Cerebellar nuclear complex (tissue), 1 donor: ENCODE data around the gene MAEA.
A peak's percentile ranks its signal among the peaks of the same experiment; 100 is the strongest.

ENCODE experiments used
- DNase-seq, 2 experiments: peaks; one replicate each; lab custom pipeline; 2025; lab: John Stamatoyannopoulos, UW

The MAEA gene

DNA sequence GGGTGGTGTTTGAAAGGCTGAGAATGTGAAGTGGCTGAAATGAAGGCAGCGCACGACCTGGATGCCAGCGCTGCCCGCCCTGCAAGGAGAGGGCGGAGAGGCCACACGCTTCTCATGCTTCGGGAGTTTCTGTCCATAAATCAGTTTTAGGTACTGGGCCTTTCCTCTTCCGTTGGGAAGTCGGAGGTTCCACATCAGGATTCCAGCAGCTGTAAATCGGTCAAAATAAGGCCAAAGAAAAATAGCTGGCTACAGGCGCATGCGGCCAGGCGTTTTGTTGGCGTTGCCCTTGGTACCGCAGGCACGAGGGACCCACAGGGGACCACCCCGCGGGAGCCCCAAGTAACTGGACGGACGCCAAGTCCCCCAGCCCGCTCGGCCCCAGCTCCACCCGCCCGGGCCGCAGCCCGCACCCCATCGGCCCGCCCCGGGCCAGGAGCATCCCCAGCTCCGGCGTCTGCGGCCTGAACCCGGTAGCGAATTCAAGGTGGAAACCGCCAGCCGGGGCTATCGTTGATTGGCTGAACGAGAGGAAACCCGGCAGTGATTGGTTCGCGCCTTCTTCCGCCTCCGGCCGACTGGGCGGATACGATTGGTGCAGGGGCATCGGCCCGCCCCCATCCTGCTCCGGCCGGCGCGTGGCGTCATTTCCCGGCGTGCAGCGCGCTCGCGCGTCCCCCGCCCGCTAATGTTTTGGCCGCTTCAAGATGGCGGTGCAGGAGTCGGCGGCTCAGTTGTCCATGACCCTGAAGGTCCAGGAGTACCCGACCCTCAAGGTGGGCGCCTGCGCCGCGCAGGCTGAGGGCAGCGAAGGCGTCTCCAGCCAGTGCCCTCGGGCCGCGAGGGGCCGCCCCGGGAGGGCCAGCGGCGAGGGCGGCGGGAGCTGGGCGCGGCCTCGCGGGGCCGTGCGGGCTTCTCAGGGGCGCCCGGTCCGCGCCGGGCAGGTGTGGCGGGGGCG lies at the start of gene MAEA:
TSS of gene MAEA (plus strand) at position 685 of the 958 bp plus-strand sequence. CDS start at position 708, 23 bp downstream.
- peak; percentile 68 to 85 for DNase-seq

- DNase-seq = no peak
Measured at GRCh38 chr4:1239950-1240307, 49.8 kb upstream of the MAEA start.

GRCh38 chr4:1240721-1241465 lies 48.8 kb upstream of the MAEA start:
- no peak for DNase-seq

- DNase-seq = no peak
Measured at GRCh38 chr4:1241466-1241935, 48.2 kb upstream of the MAEA start.

GRCh38 chr4:1241936-1242505 lies 47.7 kb upstream of the MAEA start:
- DNase-seq = no peak

DNA sequence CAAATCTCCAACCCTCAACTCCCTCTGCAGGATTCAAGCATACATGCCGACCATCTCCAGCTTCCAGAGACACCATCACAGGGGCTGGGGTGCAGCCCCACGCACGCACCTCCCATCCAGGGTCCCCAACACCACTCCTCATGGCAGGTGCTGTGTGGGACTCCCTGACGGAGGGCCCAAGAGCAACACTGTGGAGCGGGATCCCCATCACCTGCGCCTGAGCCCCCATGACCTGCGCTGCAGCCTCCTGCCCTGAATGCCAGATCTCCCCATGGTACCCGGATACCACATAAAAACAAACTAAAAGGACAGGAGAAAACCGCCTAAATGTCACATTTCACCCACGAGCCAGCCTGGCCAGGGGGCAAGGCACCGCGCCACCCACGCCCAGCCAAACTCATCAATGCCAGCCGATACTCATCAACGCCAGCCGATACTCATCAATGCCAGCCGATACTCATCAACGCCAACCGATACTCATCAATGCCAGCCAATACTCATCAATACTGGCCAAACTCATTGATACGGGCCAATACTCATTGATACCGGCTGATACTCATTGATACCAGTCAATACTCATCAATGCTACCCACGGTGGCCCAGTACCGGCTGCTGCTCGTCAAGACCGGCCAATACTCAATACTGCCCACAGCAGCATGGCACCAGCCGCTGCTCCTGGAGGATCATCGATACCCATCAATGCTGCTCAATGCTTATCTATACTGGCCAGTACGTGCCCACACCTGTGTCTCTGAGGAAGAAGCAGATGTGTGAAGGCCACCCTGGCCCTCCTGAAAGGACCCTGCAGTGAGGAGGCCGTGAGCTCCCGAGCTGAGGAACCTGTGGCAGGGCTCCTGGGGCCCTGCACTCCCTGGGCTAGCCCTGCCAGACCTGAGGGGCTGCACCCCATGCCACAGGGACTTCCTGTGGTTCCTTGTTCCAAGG lies 46.9 kb upstream of the MAEA start:
- no peak for DNase-seq

GRCh38 chr4:1243451-1244080 lies 46.1 kb upstream of the MAEA start:
- no peak for DNase-seq

DNA sequence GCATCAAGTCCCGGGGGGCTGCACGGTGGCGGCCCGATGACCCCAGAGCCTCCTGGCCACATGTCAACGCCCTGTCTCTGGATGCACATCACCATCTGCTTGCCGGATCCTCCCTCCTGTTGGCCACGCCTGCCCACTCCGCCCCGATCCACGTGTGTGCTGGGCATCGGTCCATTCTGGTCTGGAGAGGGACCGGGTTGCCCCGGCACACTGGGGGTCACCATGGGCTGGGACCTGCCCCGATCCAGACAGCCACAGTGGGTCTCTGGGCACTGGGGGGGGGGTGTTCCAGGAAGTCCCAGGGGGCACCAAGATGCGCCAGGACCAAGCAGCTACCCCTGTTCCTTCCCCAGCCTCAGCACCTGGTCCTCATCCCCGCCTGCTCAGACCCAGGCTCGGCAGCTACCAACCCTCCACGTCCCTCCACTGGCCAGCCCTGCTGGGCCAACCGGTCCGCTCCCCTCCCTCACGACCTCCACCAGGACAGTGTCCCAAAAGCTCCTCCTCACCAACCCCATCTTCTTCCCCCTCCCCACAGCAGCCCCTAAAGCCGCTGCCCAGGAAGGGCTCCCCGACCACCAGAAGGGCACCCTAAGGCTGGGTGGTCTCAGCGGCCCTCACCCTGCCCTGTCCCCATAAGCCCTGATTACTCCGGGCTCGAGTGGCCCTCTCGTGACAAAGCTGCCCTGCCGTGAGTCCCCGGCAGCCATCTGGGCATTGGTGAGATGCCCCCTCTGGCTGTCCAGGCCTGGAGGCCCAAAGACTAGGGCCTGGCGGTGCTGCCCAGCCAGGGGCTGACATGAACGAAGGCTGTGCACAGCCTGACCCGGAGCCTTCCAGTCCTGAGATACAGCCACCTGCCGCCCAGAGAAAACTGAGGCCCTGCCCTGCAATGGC lies 45.4 kb upstream of the MAEA start:
- DNase-seq = no peak

GRCh38 chr4:1244978-1245471 lies 44.7 kb upstream of the MAEA start:
- DNase-seq = no peak

DNA sequence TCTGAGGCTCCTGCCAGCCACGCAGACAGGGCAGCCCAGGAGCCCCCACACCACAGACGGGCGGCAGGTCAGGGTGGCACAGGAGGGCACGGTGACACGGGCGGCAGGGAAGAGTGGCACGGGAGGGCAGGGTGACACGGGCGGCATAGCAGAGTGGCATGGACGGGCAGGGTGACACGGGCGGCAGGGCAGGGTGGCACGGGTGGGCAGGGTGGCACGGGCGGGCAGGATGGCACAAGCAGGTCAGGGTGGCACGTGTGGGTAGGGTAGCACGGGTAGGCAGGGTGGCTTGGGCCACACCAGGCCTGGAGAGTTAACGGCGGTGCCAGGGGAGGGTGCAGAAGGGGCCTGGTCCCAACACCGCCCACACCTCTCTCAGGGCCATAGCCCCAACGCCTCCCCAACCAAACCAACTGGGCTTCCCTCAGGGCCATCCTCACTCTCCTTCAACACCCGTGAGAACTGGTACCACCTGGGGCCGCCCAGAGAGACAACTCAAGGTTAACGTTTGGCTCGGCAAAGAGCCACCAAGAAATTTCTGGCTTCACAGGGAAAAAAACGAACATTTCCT lies 44.1 kb upstream of the MAEA start:
- DNase-seq = no peak

- no peak for DNase-seq
Measured at GRCh38 chr4:1246111-1246881, 43.4 kb upstream of the MAEA start.

- no peak for DNase-seq
Measured at GRCh38 chr4:1246901-1247863, 42.5 kb upstream of the MAEA start.

DNA sequence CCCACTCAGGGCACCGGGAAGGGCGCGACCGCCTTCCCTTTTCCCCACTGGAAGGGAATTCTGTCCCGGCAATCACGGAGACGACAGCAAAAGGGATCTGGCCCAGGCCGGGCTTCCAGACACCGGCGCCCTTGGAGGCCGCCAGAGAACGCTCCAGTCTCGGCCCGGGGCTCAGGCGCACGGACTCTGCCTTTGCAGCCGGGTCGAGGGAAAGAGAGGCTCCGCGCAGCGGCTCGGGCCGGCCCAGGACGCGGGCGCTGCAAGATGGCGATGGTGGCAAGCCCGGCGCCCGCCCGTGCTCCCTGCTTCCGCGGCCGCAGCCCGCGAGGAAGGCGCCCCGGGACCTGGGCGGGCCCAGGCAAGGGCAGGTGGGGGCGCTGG lies 41.8 kb upstream of the MAEA start:
- no peak for DNase-seq

DNA sequence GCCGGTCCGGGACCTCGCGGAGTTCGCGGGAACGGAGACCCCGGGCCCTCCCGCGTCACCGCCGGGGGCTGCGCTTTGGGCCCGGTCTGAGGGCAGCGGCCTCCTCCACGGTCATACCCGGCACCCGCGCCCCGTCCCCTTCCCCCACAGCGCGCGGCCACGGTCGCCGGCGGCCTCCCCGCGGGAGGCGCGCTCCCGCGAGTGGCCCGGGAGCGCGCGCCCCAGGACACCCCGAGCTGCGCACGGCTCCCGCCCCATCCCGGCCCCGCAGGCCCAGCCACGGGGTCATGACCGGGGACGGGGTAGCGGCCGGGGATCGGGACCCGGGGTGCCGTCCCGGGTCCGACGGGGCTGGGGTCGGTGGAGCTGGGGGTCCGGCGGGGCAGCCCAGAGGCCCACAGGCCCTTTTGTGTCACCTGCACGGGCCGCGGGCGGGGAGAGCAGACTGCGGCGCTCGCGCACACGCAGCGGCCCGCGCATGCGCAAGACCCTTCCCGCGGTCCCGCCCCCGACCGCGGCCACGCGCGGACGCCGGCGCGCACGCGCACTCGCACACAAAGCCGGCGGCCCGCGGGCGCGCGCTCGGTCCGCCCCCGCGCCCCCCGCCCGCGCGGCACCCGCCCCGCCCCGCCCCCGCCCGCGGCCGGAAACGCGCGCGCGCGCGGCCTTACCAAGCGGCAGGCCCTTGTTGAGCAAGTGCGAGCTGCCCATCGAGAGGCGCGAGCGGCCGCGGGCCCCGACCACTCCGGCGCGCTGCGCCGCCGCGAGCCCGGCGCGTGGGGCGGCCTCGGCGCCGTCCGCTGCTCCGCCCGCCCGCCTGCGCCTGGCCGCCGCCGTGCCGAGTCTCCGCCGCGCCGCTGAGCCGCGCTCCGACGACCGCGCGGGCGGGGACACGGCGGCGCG lies 41.2 kb upstream of the MAEA start, which contains the start of gene CTBP1:
TSS of gene CTBP1 (minus strand) at position 886 of the 903 bp plus-strand sequence. CDS start 7,799 bp downstream, outside the sequence.
- DNase-seq = no peak

DNA sequence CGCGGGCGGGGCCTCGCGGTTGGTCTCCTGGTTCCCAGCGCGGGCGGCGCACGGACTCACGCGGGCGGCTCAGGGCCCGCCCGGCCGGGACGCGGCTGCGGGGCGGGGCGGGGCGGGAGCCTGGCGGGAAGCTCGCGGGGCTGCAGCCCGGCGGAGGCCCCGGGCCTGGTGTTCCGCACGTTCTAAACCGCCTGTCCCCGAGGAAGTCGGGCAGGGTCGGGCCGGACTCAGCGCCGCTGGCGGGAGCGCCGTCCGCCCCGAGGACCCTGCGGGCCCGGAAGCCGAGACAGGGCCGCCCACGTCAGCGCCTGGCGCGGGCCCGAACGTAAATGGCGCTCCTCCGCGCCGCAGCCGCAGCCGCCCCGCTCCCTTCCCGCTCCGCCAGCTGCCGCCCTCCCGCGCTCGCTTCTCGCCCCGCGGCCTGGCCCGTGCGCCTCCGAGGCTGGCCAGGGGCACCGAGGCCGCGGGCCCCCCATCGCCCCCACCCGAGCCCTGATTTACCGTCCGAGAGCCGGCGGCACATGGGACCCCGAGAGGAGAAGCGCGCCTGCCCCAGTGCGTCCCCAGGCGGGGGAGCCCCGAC lies 40.5 kb upstream of the MAEA start:
- DNase-seq = no peak
